HG03280 (cell line): ENCODE measurements around the gene RIMBP2.

ENCODE experiments used
- ATAC-seq: cut with Tn5 transposase; IDR thresholded peaks from one replicate; pipeline ENCODE4 v1.9.1; 2021; ENCODE audit warnings: mild to moderate bottlenecking, moderate library complexity; ENCODE audit not compliant: unreplicated experiment

Gene RIMBP2

GRCh38 chr12:130493951-130494350, 222.1 kb downstream of the RIMBP2 start:
- no peak for ATAC-seq

- no peak for ATAC-seq
These were observed 224.4 kb downstream of the RIMBP2 start for GRCh38 chr12:130491421-130492357.

DNA sequence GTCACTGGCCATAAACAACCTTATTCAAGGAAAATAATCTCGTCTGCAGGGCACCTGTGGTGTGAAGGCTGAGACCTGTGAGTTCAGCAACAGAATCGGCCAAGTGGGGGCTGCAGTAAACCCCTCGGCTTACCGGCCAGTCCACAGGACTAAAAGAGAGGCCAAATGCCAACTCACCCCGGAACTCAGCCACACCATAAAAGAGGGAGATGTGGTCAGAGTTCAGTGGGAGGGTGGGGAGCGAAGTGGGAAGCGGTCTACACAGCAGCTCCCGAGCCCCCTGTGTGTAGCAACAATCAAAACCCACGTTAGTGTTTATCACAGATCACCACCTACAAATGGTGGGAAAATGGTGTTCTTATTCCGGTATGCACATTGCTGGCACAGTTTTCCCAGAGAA, 225.4 kb downstream of the RIMBP2 start:
- no peak for ATAC-seq

- ATAC-seq = no peak
These were observed 226.8 kb downstream of the RIMBP2 start for GRCh38 chr12:130489293-130489692.

DNA sequence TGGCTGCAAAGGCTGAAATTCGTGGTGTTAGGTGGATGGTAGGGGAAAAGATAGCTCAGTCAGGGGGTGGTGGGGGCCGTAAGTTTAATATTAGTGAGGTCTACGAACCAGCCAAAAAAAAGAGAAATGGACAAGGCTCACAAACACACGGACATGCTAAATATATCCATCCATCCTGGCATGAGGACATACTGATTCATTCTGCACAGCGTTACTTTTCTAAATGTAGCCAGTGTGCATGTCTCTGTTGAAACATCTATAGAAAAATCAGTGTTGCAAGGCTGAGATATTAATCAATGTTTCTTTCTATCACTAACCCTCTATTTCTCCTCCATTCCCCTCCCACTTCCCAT, 227.8 kb downstream of the RIMBP2 start:
- ATAC-seq = no peak

- ATAC-seq = no peak
These were observed 228.3 kb downstream of the RIMBP2 start for GRCh38 chr12:130487636-130488357.

DNA sequence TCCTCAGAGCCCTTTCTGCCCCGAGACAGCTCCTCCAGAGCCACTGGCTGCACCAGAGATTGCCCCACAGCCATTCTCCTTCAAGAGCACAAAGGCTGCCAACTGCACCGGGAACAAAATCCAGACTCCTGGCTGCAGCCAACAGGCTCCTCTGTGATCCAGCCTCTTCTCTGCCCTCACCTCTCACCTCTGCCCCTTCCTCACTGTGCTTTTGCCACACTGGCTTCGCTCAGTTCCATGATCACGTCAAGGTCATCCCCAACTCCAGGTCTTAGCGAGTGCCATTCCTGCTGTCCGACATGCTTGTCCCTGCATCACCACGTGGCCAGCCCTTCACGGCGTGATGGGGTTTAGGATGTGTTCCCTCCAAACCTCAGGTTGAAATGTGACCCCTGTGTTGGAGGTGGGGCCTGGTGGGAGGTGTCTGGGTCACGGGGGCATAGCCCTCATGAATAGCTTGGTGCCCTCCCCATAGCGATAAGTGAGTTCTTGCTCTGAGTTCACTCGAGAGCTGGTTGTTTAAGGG, 229.1 kb downstream of the RIMBP2 start:
- no peak for ATAC-seq

DNA sequence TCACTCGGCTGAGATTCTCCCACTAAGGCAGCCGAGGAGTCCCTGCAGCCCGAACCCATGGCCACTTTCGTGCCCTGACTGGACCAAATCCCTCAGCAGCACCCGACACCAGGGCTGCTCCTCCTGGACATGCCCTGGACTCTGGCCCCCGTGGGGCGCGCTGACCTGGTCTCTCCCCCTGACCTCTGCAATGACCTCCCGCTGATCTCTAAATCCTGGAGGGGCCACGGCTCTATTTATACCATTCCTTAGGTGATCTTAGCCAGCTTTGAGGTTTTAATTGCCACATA, 230.0 kb downstream of the RIMBP2 start:
- no peak for ATAC-seq

DNA sequence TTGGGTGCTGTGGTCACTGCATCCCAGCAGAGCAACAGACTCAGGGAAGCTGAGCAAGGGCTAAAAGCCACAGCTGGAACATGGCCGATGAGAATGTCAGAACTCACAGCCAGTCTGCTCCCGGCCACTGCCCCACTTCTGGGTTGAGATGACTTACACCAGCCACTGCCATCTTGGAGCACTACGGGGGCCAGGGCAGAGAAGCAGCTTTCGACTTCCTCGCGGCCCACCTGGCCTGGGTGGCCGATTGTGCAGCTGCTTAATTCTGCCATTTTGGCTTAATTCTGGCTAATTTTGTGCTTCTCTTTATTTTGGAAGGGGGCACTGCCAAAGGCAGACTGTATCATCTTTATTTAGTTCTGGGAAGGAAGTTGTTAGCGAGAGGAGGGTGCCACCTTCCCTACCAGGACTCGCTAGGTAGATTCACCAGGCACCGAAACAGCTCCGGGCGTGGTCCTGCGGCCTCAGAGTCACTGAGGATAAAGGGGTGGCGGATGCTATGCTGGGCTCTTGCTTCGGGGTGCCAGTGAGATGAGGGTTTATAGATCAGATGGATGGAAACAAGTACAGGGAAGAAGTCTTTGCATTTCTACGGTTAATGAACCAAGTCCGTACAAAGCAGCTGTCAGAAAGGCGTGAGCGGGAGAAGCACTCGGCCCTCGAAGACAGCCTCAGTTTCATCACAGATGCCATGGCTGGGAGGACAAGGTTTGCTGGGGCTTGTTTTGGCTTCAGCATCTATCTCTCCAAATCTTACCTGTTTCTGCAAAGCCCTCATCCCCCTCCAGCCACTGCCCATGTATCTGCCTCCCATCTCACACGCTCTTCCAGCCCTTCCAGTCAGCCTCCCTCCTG, 230.6 kb downstream of the RIMBP2 start:
- ATAC-seq = no peak

DNA sequence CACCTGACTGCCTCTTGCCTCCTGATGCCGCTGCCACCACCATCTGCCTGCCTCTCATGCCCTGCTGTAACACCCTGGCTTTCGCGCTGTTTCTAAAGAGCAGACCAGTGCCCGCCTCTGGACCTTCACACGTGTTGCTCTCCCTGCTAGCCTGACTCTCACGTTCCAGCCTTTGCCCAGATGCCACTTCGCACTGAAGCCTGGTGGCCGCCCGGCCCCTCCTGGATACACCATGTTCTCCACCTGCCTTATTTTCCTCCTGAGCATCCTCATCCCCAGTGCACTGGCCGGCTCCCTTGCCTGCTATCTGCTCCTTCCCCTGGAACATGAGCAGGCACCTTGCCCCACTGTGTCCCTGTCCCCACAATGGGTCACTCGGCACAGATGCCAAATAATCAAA, 231.9 kb downstream of the RIMBP2 start:
- no peak for ATAC-seq

GRCh38 chr12:130483616-130484180, 232.4 kb downstream of the RIMBP2 start:
- no peak for ATAC-seq

- no peak for ATAC-seq
These were observed 233.7 kb downstream of the RIMBP2 start for GRCh38 chr12:130482448-130482847.

- ATAC-seq = no peak
These were observed 234.7 kb downstream of the RIMBP2 start for GRCh38 chr12:130481392-130481879.

GRCh38 chr12:130480887-130481286, 235.2 kb downstream of the RIMBP2 start:
- ATAC-seq = no peak

- no peak for ATAC-seq
These were observed 235.9 kb downstream of the RIMBP2 start for GRCh38 chr12:130480231-130480630.

- ATAC-seq = no peak
These were observed 236.5 kb downstream of the RIMBP2 start for GRCh38 chr12:130479401-130480125.

- no peak for ATAC-seq
These were observed 237.3 kb downstream of the RIMBP2 start for GRCh38 chr12:130478786-130479185.

DNA sequence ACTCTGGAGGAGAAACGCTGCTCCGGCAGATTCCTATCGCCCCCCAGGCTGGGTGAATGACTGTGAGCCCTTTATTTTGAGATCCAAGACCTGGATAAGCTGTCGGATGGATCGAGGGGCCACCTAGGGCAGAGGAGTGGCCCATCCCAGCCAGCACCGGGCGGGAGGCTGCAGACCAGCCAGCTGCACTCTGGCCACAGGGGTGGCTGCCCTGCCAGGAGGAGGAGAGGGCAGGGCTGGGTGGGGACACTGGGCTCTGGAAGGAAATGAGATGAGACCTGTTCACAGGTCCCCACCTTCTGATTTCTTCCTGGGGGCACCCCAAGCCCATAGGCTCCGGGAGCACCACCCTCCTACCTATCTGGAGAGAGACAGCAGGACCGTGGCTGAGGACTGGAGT, 238.4 kb downstream of the RIMBP2 start:
- no peak for ATAC-seq

- ATAC-seq = no peak
These were observed 238.8 kb downstream of the RIMBP2 start for GRCh38 chr12:130477266-130477665.
